NCI-H510A treated with DMSO at 0.1 percent for 48 hours (cell line): ENCODE data around the gene FOSL2.
A peak's percentile ranks its signal among the peaks of the same experiment; 100 is the strongest.

ENCODE experiments used
- DNase-seq: peaks from one replicate; lab custom pipeline; 2025; lab: John Stamatoyannopoulos, UW

The FOSL2 gene

GRCh38 chr2:28433935-28434599 is 41.4 kb downstream of the FOSL2 start:
- DNase-seq, result no peak

- no peak for DNase-seq
Observed at GRCh38 chr2:28434600-28434989, 41.9 kb downstream of the FOSL2 start.

- DNase-seq, result no peak
Observed at GRCh38 chr2:28435241-28435640, 42.6 kb downstream of the FOSL2 start.

- no peak for DNase-seq
Observed at GRCh38 chr2:28435814-28436351, 43.2 kb downstream of the FOSL2 start.

GRCh38 chr2:28436525-28437051 is 43.9 kb downstream of the FOSL2 start:
- DNase-seq, result peak; percentile 32

GRCh38 chr2:28437149-28437835 is 44.6 kb downstream of the FOSL2 start:
- no peak for DNase-seq

GRCh38 chr2:28437918-28438317 is 45.3 kb downstream of the FOSL2 start:
- DNase-seq, result peak; percentile 33

- DNase-seq, result no peak
Observed at GRCh38 chr2:28438532-28439063, 45.9 kb downstream of the FOSL2 start.

- no peak for DNase-seq
Observed at GRCh38 chr2:28439127-28439526, 46.5 kb downstream of the FOSL2 start.

- no peak for DNase-seq
Observed at GRCh38 chr2:28439763-28440162, 47.1 kb downstream of the FOSL2 start.

GRCh38 chr2:28442328-28442727 is 49.7 kb downstream of the FOSL2 start:
- no peak for DNase-seq

GRCh38 chr2:28444956-28445355 is 52.3 kb downstream of the FOSL2 start:
- no peak for DNase-seq

- no peak for DNase-seq
Observed at GRCh38 chr2:28445448-28446258, 53.0 kb downstream of the FOSL2 start.

GRCh38 chr2:28446531-28446930 is 53.9 kb downstream of the FOSL2 start:
- DNase-seq, result no peak

- DNase-seq, result no peak
Observed at GRCh38 chr2:28447086-28447485, 54.4 kb downstream of the FOSL2 start.

GRCh38 chr2:28447943-28448792 is 55.5 kb downstream of the FOSL2 start:
- DNase-seq, result no peak

- DNase-seq, result no peak
Observed at GRCh38 chr2:28448793-28449100, 56.1 kb downstream of the FOSL2 start.

- no peak for DNase-seq
Observed at GRCh38 chr2:28449126-28449487, 56.4 kb downstream of the FOSL2 start.

- no peak for DNase-seq
Observed at GRCh38 chr2:28449488-28450395, 57.1 kb downstream of the FOSL2 start.

- no peak for DNase-seq
Observed at GRCh38 chr2:28450901-28451565, 58.4 kb downstream of the FOSL2 start.
